Activated CD8-positive, alpha-beta memory T cell treated with anti-CD3 and anti-CD28 coated beads, Interleukin-2, amount 50 U/mL, for 24 hours (primary cell): Measurements from ENCODE around the gene MOK.

Experiments used
- DNase-seq: peaks from one replicate; pipeline ENCODE4 v3.0.0-alpha.2; 2020; ENCODE audit errors: extremely low read depth

The MOK gene

DNA sequence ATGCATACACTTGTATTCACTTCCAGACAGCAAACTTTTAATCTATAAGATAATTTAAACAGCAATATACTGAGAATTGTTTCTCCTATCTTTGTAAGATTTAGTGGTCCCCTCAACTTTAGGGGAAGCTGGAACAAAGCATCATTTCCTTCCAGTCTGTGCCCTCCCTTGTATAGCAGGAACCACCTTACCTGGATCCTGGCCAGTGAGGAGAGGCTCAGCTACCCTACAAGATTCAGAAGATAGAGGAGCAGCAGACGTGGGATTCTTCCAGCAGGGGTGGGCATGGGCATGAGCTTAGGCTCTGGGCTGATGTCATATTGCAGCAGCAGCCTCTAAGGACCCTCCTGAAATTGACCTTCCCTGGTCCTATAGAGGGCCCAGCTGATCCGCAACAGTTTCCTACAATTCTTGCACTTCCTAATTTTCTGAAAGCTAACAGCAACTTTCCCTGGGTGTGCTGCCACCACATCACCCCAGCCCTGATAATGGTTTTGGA is 21.3 kb downstream of the MOK start:
- no peak for DNase-seq

DNA sequence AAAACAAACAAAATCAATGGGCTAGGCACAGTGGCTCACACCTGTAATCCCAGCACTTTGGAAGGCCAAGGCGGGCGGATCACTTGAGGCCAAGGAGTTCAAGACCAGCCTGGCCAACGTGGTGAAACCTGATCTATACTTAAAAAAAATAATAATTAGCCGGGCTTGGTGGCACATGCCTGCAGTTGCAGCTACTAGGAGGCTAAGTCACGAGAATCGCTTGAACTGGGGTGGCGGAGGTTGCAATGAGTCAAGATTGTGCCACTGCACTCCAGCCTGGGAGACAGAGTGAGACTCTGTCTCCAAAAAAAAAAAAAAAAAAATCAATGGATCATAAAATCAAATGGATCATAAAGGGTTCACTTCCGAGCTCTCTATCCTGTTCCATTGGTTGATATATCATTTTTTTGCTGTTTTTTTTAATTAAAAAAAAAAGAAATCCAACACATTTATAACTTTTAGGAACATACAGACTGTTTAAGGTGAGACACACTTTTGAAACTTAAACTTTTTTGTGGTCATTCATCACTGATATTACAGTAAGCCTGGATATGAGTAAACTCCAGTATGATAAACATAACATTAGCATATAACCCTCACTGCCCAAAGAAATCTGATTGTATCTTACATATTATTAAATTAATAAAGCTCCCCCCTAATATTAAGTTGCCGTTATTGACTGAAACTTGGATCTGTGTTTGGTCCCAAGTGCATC is 22.1 kb downstream of the MOK start:
- no peak for DNase-seq

- DNase-seq = no peak
Observed at GRCh38 chr14:102280376-102280962, 24.5 kb downstream of the MOK start.

- DNase-seq = no peak
Observed at GRCh38 chr14:102279688-102280348, 25.1 kb downstream of the MOK start.

- DNase-seq = no peak
Observed at GRCh38 chr14:102279282-102279681, 25.7 kb downstream of the MOK start.

DNA sequence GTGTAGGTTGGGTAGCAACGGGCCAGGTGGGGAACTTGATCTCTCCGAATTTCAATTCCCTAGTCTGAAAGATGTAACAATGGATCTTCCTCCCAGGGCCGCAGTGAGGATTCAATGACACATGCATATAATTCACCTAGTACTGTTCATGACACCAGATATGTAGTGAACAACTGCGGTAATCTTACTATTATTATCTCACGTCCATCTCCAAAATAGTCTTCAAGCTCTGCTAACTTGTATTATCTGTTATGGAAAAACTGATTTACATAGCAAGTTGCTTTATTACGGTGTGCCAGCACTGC is 26.4 kb downstream of the MOK start:
- no peak for DNase-seq

- no peak for DNase-seq
Observed at GRCh38 chr14:102277874-102278630, 26.9 kb downstream of the MOK start.

GRCh38 chr14:102275866-102276265 is 29.1 kb downstream of the MOK start:
- DNase-seq = no peak

- DNase-seq = no peak
Observed at GRCh38 chr14:102272392-102272791, 32.6 kb downstream of the MOK start.

DNA sequence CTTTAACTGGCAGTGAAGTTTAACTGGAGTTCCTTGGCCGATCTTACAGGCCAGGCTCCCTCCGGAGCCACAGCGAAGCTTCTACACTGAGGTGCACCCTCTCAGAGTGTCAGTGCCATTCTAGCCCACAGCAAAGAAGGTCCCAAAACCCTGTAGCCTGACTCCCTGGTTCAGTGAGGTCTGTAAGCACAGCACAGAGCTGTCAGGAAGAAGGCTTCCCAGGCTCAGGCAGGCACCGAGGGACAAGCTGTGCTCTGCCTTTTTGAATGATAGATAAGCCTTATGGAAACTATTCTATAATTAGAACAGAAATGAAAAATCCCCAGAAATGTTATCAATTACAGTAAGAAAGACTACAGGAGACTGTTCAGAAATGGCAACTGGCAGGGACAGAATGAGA is 40.2 kb downstream of the MOK start:
- no peak for DNase-seq

GRCh38 chr14:102264355-102264754 is 40.6 kb downstream of the MOK start:
- no peak for DNase-seq

- DNase-seq = no peak
Observed at GRCh38 chr14:102262929-102263462, 42.0 kb downstream of the MOK start.

GRCh38 chr14:102258136-102258535 is 46.8 kb downstream of the MOK start:
- DNase-seq = no peak

GRCh38 chr14:102256716-102257115 is 48.2 kb downstream of the MOK start:
- no peak for DNase-seq

DNA sequence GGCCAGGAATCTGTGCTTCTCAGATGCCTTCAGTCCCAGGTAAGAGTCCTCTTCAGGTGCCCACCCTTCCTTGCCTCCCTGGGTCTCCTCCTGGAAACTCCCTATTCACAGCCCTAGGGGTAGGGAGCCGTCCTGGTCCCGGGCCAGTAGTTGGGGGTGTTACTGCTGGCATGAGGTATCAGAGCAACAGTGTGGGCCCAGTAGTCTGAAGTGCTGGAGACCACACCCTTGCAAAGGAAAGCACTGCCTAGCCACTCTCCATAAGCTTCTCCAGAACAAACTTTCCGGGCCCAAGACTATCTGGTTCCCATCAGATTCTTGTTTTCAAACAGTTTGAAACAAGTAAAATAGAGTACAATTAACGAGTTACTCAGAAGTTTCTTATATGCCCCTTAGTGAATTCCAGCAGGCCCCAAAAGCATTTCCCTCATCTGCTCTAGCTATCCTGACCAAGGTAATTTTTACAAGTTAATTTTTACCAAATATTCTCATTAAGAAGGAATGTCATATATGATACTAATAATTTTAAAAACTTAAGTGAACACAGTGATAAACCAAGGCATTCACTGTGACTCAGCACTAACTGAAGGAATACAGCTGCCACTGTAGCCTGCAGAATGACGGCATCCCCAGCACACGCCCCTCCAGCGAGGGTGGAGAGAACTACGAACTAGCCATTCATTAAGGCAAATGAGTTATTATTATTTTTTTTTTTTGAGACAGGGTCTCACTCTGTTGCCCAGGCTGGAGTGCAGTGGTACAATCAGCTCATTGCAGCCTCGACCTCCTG is 49.4 kb downstream of the MOK start:
- no peak for DNase-seq

DNA sequence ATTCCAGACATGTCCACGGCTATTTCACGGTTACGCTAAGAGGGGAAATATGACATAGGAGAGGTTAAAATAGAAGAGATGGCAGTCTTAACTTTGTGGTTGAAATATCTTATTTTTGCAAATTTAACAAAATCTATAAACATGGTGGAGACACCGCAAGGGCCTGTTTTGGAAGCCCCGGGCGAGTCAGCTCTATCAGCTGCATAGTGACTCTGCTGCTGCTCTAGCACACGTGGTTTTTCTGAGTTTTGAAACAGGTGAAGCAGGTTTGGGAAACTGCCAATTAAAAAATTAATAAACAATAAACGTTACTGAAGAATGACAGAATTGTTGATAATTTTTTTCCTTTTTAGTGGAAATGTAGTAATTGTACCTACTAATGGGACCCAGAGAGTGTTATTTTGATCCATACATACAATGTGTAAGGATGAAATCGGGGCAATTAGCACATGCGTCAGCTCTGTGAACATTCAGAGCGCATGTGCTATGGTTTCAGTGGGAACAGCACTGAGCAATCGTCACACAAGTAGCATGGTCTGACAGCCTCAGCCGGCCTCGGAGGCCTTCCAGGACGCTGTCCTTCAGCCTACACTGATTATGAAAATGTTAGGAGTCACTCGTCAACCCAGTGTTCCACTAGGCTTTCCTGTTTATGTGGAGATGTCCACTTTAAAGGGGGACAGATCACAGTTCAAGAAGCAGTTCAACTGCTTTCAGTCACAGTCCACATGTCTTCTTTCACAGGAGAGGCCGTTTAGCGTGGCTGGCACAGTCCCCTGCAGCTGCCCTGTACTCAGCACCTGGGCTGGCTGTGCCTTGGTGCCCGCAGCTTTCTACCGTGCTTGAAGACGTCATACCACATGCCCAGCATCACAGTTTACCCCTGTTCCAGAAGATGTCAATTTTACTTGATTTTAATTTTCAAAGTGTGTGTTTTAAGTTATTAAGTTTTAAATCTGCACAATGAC is 51.8 kb downstream of the MOK start:
- DNase-seq = no peak

- DNase-seq = no peak
Observed at GRCh38 chr14:102251161-102251560, 53.8 kb downstream of the MOK start.

- DNase-seq = no peak
Observed at GRCh38 chr14:102250636-102251035, 54.3 kb downstream of the MOK start.

- DNase-seq = no peak
Observed at GRCh38 chr14:102249981-102250380, 55.0 kb downstream of the MOK start.

DNA sequence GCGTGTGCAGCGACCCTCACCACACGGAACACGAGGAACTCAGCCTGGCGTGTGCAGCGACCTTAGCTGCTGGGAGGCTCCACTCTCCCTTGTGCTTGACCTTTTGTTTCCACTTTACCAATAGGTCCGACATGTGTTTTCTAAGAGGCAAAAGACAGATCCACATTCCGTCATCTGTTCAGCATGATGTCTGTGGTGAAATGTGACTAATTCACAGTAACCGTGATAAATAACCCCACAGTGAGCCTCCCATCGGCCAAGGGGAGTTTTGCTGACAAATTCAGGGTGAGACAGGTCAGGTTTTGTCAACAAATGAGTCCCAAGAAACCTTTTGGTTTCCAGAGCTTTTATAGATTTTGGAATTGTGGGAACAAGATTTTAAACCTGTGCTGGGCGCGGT is 55.9 kb downstream of the MOK start:
- DNase-seq = no peak
